ENCODE measurements around the gene ARHGEF12. TPM values are rescaled to one million over a fixed set of nuclear protein-coding genes. Genes with fewer than 3 reads are reported as not detected.

ARHGEF12 gene
- total RNA-seq, 1 donor from 2014 or later, result 121 TPM

DNA sequence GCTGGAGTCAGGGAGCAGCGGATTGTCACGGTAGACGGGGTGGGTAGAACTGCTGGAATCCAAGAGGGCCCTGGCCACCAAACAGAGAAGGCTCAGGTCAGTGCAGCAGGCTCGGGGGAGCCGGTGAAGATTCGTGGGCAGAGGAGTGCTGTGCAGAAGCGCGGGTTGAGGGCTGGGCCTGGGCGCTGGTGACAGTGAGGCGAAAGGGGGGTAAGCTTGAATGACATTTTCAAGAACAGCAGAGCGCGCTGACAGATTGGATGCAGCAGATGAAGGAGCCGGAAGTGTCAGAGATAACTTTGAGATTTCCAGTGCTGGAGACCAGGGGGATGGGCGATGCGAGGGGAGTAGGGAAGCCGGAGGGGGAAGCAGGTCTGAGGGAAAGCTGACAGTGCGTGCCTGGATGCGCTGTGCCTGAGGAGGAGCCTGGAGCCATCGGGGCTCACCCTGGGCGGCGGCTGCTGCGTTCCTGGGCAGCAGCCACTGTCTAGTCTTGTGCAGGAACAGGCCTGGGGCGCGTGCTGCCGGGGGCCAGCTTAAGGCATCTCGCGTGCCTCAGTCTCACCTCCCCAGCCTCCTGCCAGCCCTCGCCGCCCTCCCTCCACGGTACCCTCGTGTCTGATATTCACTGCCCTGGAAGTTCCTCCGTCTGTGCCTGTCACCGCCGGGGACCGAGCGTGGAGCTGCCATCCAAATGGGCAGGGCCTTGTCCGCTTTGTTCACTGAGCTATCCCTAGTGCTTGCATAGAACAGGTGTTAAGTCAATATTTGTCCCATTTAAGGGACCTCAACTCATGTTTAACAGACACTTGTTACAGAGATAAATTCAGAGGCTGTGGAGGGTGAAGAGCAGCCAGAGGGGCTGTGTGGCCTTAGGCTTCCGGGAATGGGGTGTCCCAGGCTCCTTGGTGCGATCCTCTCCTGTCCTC is 180.5 kb downstream of the ARHGEF12 start:
- peak in 1 of 2 donors; percentile 7 for ATAC-seq
- intact Hi-C loops (cut with DNase I), result loop anchor here (10.0 kb wide), 1 partner anchor 178 kb away; no protein-coding TSS in a partner anchor
- no peak overlapping the region for H3K4me3 ChIP-seq
- H3K27me3 ChIP-seq (ENCODE audit: low read depth), result peaks cover 20% of the 10 kb centered on the region
- H3K27ac ChIP-seq, result peak overlapping the region; percentile 74
- TF ChIP-seq, protein P1, sequence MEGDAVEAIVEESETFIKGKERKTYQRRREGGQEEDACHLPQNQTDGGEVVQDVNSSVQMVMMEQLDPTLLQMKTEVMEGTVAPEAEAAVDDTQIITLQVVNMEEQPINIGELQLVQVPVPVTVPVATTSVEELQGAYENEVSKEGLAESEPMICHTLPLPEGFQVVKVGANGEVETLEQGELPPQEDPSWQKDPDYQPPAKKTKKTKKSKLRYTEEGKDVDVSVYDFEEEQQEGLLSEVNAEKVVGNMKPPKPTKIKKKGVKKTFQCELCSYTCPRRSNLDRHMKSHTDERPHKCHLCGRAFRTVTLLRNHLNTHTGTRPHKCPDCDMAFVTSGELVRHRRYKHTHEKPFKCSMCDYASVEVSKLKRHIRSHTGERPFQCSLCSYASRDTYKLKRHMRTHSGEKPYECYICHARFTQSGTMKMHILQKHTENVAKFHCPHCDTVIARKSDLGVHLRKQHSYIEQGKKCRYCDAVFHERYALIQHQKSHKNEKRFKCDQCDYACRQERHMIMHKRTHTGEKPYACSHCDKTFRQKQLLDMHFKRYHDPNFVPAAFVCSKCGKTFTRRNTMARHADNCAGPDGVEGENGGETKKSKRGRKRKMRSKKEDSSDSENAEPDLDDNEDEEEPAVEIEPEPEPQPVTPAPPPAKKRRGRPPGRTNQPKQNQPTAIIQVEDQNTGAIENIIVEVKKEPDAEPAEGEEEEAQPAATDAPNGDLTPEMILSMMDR (IDR thresholded peaks at IDR 0.05), result no peak
- peak; percentile 47 for DNase-seq
- H3K4me1 ChIP-seq, result peaks cover 5% of the 10 kb centered on the region
- no peaks in the 10 kb centered on the region for H3K9me3 ChIP-seq
- no peaks in the 10 kb centered on the region for H3K36me3 ChIP-seq

DNA sequence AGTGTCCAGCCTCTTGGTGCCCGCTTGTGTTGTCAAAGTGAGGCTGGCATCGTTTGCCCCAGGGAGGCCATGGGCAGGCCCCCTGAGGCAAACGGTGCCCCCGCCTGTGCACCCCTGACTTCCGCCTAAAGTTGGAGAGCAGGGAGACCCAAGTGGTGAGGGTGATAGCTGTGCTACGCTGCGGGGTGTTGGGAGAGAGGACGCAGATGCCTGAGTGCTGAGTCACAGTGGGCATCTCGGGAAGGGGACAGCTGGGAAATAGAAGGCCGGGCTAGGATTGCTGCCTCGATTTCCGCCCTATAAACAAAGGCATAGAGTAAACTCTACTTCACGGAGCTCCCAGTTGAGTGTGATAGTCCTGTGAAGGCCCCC is 181.2 kb downstream of the ARHGEF12 start:
- intact Hi-C loops (cut with DNase I), result loop anchor here (10.0 kb wide), 1 partner anchor 177 kb away; no protein-coding TSS in a partner anchor
- no peak overlapping the region for H3K4me3 ChIP-seq
- TF ChIP-seq, protein P1 (IDR thresholded peaks at IDR 0.05), result no peak
- H3K36me3 ChIP-seq, result no peaks in the 10 kb centered on the region
- peaks cover 20% of the 10 kb centered on the region for H3K27me3 ChIP-seq (ENCODE audit: low read depth)
- H3K27ac ChIP-seq, result peak overlapping the region; percentile 74
- DNase-seq (peak; percentile 47), ATAC-seq (peak; percentile 52 to 54)
- no peaks in the 10 kb centered on the region for H3K9me3 ChIP-seq
- H3K4me1 ChIP-seq, result peaks cover 5% of the 10 kb centered on the region

DNA sequence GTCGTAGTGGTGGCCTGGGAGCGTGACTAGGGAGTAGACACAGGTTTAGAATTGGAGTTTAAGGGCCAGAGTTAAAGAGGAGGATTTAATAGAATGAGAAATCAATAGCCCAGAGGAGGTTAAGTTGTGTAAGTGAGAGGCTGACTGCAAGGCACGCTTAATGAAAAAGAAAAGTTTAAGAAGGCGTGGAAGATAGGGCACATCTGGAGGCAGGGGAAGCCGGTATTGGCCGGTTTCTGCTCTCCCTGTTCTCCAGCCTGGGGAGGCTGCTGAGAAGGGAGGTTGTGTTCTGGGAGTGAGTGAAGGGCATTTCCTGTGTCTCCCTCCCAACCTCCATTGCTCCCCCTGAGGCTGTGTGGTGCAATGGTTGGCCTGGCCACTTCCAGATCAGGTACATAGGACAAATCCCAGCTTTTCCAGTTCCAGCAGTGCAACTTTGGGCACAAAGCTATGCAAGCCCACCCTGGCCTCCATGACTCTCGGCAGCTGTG is 181.6 kb downstream of the ARHGEF12 start:
- peak overlapping the region; percentile 74 for H3K27ac ChIP-seq

DNA sequence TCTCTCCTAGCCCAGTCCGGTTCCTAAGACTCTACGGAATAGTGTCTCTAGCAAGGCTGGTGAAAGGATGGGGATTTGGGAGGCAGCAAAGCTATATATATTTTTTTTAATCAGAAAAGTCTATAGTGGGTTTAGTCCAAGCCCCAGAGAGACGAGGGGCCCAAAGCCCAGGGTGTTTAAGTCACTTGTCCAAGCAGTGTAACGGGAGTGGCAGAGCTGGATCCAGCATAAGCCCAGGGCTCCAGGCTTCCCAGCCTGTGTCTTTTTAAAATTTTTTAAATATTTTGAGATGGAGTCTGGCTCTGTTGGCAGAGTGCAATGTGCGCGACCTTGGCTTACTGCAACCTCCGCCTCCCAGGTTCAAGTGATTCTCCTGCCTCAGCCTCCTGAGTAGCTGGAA is 182.1 kb downstream of the ARHGEF12 start:
- ATAC-seq, result no peak
- Histone ChIP-seq H3K4me1 (peaks cover 5% of the 10 kb centered on the region), H3K27me3 (ENCODE audit: low read depth) (peaks cover 12% of the 10 kb centered on the region), H3K36me3 (no peaks in the 10 kb centered on the region), H3K27ac (peak overlapping the region; percentile 15), H3K9me3 (no peaks in the 10 kb centered on the region), H3K4me3 (no peak overlapping the region)
- DNase-seq, result no peak
- TF ChIP-seq, protein P1 (IDR thresholded peaks at IDR 0.05), result no peak
- intact Hi-C loops (cut with DNase I), result loop anchor here (10.0 kb wide), 1 partner anchor 176 kb away; no protein-coding TSS in a partner anchor

More for the DNA sequence above, 181.6 kb downstream of the ARHGEF12 start:
- H3K4me3 ChIP-seq, result no peak overlapping the region
- TF ChIP-seq, protein P1 (IDR thresholded peaks at IDR 0.05), result no peak
- DNase-seq, result peak; percentile 28
- ATAC-seq, result peak; percentile 35 to 44
- intact Hi-C loops (cut with DNase I), result loop anchor here (10.0 kb wide), 1 partner anchor 177 kb away; no protein-coding TSS in a partner anchor
- peaks cover 5% of the 10 kb centered on the region for H3K4me1 ChIP-seq
- no peaks in the 10 kb centered on the region for H3K36me3 ChIP-seq
- peaks cover 17% of the 10 kb centered on the region for H3K27me3 ChIP-seq (ENCODE audit: low read depth)
- no peaks in the 10 kb centered on the region for H3K9me3 ChIP-seq

DNA sequence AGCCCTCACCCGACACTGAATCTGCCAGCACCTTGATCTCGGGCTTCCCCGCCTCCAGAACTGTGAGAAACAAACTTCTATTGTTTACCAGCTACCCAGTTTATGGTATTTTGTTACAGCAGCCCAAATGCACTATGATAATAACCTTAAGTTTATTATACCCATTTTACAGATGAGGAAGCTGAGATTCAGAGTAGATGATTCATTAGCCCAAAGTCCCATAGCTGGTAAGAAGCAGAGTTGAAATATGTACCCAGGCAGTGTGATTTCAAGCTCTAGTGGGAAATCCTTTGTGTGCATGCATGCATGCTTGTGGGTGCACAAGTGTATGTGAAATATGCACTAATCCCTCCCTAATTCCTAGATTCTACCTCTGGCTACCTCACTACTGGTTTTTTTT is 183.3 kb downstream of the ARHGEF12 start:
- peaks cover 5% of the 10 kb centered on the region for H3K4me1 ChIP-seq
- TF ChIP-seq, protein P1 (IDR thresholded peaks at IDR 0.05), result no peak

More for the DNA sequence above, 183.3 kb downstream of the ARHGEF12 start:
- no peaks in the 10 kb centered on the region for H3K9me3 ChIP-seq
- no peak overlapping the region for H3K4me3 ChIP-seq
- intact Hi-C loops (cut with DNase I), result loop anchor here (10.0 kb wide), 1 partner anchor 175 kb away; no protein-coding TSS in a partner anchor
- H3K36me3 ChIP-seq, result no peaks in the 10 kb centered on the region
- DNase-seq (no peak), ATAC-seq (no peak)
- H3K27ac ChIP-seq, result no peak overlapping the region
- H3K27me3 ChIP-seq (ENCODE audit: low read depth), result peaks cover 6% of the 10 kb centered on the region

Measured in lower lobe of right lung (tissue), 2 donors.